GM18520 (cell line): ENCODE results near the gene GLB1L.
A peak's percentile ranks its signal among the peaks of the same experiment; 100 is the strongest.
"Not testable (repeated sequence)": the region's sequence is repeated elsewhere in the genome, so short reads cannot be mapped to it uniquely, and the experiment has no call there.

Experiments
- ATAC-seq: cut with Tn5 transposase; IDR thresholded peaks from one replicate; pipeline ENCODE4 v1.9.1; 2021; ENCODE audit not compliant: unreplicated experiment

The GLB1L gene

DNA sequence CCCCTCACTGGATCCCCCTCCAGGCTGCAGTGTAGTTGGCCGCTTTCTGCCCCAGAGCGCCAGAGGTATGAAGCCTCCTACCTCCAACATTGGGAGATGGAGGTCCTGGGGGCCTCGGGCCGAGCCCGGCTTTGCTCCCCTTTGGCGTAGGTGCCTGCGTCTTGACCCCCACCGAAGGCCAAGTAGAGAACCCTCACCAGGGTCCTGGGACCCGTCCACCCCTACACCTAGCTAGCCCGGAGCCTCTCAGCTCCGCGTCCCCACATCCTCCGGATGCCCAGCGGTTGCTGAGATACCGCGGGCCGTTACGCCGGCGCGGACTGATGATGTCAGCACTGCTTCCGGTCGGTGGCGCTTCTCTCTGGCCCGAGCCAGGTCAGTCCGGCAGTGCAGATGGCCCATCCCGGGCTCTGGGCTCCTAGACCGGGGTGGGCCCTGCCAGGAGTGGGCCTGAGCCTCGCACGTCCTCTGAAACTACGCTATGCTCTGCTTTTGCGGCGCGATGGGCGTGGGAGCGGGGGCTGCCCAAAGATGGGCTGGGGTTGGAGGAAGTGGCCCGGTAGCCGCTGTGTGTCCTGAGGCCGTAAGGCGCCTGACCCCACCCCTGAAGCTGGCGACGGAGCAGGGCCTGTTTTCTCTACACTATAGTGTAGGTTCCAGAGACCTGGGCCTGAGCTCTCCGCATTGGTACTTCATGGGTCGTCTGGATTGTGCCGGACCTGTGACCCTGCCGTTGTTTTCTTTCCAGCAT lies at the start of gene GLB1L, which contains the start of gene STK16:
GLB1L (minus strand) TSS at position 297 of the 751 bp plus-strand sequence. CDS start 1,871 bp downstream, outside the sequence.
STK16 (plus strand) TSS at position 332 of the 751 bp plus-strand sequence. CDS start 521 bp downstream, outside the sequence.
- peak; percentile 68 for ATAC-seq

DNA sequence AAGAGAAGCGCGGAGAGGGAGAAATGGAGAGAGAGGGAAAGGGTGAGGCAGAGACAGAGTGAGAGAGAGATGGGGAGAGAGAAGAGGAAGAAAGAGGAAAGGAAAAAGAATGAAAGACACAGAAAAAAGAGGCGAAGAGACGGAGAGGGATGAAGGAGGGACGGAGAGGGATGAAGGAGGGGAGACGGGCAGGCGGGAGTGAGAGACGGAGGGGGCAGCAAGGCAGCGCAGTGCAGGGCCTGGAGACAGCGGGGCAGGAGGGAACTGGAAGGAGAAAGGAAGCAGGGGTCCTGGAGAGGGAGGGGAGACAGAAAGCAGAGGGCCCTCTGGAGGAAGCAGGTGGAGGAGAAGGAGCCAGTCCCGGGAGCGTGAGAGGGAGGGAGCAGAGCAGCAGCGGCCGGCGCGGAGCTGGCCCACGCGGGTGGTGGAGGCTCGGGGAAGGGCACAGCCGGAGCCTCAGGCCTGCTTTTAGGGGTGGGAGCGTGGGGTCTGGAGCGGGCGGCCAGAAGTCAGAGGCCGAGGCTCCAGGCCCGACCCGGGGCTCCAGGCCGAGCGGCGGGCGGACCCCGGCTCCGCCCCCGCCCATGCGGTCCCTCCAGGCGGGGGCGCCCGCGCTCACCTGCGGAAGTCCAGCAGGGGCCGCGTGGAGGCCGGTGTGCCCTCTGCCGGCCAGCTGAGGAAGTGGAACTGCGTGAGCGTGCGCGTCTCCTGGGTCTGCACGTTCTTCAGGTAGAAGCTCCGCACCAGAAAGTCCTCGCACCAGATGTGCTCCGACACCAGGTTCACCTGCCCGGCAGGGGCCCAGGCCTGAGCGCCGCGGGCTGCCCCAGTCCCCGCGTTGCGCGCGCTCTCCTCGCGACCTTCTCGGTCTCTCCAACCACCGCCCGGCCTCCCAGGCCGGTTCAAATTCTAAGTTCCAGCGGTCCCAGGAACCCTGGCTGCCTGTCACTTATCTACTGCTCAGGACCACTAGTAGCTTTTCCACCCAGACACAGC lies 49.4 kb upstream of the GLB1L start:
- peak; percentile 86 for ATAC-seq

DNA sequence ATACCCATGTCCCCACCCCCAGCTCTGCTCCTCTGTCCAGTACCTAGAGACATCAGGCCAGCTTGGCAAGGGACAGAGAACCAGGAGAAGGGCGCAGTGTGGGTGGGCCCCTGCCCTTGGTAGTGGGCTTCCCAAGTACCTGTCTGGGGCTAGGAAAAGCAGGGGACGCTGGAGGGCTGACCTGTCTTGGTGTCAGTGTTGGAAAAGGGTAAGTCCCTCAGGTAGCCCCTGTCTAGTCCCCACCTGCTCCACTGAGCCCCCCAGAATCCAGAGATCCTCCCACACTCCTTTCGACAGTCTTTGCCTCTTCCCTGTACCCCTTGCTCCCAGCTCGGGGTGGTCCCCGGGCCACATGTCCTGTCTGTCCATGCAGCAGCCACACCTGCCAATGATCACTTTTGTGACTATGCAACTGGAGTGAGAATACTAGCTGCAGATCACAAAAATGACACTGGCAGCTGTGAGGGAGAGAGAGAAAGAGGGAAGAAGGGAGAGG lies 48.5 kb upstream of the GLB1L start:
- no peak for ATAC-seq

DNA sequence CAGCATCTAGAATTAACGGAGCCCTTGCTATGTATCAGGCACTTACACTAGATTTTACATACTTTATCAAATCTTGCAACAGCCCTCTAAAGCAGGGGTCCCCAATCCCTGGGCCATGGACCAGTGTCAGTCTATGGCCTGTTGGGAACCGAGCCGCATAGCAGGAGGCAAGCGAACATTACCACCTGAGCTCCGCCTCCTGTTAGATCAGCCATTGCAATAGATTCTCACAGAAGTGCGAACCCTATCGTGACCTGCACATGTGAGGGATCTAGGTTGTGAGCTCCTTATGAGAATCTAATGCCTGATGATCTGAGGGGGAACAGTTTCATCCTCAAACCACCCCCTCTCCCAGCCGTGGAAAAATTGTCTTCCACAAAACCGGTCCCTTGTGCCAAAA lies 47.4 kb upstream of the GLB1L start:
- no peak for ATAC-seq

DNA sequence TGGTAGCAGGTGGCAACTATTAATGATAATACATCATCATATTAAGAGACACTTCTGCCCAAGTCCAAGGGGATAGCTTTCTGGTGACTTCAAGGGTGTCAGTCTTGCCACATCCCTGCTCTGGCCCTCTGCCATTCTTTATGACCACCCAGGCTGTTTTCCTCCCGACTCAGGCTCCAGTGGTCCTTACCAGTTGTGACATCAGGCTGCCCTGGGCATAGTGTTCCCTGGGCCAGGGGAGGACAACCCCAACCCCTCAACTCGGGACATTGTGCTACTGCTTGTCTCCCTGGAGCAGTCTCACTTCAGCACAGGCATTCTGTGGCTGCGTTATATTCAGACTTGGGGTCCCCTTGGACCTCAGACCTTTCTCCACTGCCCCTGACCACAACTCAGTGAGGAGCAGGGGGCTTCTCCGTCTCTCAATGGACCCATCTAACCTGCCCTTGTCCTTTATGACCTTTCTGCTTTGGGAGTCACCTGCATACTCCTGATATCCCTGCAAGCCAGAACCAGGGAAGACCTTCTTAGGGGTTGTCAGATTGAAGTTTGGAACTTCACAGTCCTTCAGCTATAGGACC lies 46.8 kb upstream of the GLB1L start:
- ATAC-seq = no peak

DNA sequence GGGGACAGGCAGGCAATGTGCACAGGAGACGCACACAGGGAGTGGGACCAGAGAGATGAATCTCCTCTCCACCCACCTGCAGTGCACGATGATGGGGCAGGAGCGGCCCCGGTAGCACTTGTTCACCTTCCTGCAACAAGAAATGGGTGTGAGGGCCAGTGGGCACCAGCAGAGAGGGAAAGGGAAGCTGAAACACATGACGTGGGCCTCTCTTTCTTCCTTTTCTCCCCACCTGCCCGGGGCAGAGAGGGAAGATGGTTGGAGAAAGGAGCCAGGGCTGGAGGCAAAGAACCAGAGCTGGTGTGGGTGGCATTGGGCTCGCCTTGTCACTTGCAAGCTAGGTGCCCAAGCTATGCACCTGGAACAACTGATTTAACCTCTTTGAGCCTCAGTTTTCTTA lies 46.1 kb upstream of the GLB1L start:
- ATAC-seq = no peak

DNA sequence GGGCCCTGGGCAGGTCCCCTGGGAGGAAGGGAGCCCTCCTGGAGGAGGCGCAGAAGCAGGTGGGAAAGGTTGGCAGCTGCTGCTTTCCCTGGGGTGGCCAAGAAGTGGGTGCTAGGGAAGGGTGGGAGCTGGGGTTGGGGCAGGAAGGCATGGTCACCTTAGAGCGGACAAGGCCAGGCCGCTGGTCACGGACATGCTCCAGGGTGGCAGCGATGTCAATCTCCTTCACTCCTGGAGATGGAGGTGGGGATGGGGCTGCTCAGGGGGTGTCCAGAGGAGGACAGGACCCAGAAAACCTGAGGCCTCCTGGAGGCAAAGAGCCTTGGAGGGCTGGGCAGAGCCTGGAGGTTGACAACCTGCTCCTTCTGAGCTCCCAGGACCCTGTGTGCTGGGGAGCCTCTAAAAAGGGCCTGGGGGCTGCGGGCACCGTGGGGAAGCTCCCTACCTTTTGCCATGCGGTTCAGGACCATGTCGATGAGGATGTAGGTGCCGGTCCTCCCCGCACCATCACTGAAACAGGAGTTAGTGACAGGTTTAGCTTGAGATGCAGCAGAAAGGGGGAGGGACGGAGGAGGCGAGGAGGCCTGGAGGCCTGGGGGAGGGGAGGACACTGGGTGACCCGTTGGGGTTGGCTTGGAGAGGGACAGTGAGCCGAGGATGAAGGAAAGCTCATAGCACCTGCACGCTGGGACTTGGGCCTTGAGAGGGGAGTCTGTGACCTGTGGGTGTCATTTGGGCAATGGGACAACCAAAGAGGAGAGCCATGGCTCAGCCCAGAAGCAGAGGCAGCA lies 45.3 kb upstream of the GLB1L start:
- no peak for ATAC-seq

DNA sequence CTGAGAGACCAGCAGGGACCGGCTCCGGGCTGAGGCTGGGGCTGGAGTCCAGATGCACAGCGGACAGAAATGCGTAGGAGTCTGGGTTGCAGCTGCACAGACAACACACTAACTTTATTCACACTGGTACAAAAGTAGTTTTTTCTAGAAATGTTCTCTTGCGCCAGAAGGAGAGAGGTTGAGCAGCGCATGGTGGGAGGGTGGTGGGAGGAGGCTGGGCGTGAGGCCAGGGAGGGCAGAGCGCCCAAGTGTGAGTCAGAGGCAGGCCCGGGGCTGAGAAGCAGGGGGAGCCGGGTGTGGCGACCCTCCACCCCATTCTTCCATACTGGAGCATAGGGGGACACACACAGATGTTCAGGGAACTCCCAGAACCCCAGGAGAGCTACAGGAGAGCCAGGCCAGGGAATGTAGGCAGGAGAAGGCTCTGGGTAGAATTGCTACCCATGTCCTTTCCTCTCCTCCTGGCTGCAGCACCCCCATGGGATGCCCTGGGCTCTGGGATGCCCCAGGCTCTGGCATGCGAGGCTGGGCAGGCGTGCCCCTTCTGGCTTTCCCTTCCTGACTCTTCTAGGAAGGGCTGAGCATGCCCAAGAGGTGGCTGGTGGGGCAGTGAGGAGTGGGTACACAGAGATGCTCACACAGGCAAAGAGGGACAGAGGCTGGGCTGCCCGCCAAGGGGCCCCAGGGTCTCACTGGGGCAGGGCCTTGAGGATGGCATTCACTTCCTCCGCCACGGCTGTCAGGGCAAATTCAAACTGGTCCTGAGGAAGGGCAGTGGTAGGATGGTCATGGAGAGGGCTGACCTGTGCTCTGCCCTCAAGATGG lies 44.5 kb upstream of the GLB1L start:
- no peak for ATAC-seq

DNA sequence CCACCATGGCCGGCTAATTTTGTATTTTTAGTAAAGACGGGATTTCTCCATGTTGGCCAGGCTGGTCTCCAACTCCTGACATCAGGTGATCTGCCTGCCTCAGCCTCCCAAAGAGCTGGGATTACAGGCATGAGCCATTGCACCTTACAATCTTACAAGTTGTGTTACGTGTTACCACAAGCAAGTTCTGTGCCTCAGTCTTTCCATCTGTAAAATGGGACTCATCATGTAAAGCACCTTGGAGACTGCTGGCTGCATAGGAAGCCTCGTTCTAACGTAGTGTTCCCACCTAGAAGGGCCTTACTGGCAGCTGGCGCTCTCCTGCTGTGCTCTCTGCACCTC lies 43.9 kb upstream of the GLB1L start:
- ATAC-seq = no peak

DNA sequence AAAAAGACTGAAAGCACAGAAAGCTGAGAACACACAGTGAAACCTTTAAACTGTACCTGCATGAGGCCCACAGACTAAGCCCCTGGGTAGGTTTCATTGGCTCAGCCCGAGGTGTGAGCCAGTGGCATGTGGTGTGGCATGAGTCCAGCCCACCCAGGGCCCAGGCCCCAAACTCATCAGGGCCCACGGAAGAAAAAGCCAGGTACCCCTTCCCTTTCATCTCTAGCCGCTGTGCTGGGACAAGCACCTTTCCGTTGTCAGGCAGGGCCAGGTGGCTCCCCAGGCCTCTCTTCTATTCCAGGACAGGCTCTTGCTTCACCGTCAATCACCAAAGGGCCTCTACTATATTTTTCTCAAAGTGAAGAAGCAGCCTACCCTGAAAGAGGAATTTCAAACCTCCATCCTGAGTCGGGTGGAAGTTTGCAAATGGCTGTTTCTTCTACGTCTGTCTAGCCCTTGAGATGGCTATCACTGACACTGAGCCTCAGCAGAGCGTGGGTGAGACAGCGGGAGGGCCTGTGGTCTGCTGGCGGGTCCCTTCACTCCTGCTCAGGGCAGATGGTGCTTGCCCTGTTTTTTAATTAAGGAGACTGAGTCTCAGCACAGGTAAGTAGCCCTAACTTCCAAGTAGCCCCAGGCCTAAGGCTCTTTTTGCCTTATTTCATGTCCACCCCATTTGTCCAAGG lies 42.5 kb upstream of the GLB1L start:
- ATAC-seq = no peak

DNA sequence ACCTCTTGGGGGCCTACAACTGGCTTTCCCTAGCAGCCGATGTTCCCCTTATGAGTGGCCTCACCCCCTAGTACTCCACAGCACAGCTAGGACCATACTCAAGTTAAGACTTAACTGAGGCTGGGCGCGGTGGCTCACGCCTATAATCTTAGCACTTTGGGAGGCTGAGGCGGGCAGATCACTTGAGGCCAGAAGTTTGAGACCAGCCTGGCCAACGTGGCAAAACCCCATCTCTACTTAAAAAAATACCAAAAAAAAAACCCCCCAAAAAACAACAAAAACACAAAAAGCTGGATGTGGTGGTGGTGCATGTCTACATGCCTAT lies 41.8 kb upstream of the GLB1L start:
- not testable (repeated sequence) for ATAC-seq

DNA sequence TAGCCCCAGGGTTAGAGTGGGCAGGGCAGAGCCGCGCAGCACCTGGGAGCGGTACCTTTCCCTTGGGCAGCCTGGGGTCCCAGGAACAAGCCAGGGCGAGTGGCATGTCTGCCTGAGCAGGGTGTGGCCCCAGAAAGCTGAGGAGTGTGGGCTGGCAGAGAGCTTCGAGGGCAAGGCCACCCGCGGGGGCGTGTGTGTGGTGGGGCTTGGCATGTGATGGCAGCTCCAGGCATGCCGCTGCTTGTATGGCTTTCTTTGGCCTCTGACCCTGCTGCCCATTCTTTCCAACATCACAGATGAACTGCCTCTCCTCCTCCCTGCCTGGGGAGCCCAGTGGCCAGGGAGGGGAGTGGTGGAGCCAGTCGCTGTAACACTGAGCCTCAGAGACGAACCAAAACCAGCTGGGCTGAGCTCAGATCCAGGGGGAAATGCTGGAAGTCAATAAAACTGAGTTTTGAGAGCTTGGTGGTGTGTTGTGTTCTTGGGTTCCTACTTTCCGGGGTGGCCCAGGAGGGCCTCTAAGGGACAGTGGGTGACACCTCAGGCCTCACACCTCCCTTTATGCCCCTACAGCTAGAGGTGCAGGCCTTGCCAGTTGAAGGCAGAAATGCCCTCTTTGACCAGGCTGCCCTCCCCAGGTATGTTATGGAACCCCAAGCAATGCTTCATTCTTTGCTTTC lies 41.3 kb upstream of the GLB1L start:
- no peak for ATAC-seq

DNA sequence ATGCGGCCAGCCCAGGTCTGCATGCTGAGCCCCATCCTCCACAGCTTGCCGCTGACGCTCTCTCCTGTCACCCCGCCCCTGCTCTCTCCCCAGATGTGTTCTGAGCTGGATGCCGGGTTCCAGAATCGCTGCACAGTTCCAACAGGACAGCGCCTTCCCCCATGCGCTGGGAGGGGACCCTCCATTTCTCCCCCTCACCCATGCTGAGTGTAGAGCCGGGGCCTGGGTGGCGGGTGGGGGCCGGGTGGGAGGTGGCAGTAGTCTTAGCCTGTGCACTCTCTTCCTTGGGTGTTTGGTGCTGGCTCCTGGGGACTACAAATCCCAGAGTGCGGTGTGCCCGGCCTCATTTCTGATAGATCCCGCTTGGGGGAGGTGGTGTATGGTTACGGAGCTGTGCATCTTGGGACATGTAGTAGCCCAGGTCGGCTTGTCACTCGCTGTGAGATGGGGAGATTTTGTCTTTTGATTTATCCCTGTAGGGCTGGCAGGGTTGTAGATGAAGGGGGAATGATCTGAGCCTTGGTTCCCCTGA lies 40.7 kb upstream of the GLB1L start:
- no peak for ATAC-seq

DNA sequence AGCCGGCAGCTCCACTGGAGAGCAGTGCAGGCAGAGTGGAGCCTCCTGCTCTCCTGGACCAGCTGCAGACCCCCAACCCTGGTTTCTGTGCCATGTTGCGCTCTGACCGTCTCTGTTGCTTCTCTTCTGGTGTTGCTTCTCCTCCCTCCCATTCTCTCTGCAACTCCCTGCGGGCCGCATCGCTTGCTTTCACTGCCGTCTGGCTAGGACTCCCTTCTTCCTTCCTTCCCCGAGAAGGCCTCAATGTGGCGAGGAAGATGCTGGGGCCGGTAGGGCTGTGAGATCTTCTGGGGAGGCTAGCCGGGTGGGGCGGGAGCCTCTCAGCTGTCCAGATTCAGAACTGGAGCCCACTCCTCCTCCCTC lies 40.1 kb upstream of the GLB1L start:
- ATAC-seq = no peak

DNA sequence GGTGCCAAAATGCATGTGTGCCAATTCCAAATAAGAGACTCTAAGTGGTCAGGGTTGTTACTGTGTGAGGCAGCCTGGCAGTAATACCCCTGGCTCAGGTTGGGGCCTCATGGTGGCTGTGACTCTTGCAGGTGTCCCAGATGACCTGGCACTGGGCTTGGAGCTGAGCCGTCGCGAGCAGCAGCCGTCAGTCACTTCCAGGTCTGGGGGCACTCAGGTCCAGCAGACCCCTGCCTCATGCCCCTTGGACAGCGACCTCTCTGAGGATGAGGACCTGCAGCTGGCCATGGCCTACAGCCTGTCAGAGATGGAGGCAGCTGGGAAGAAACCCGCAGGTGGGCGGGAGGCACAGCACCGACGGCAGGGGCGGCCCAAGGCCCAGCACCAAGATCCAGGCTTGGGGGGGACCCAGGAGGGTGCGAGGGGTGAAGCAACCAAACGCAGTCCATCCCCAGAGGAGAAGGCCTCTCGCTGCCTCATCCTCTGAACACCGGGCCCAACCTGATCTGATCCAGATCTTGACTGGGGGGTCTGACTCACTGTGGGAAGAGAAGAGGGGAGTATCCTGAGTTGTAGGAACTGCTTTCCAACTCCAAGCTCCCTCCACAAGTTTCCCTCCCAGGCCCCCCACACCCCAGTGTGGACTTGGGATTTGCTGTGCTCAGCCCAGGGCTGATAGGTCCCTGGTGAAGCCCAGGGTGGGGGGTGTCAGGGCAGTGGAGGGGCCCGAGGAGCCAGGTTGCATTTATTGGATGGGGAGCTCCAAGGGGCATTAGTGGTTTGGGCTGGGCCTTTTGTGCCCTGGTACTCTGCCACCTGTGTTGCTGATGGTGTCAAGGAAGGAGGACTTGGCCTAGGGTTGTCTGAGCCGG lies 39.5 kb upstream of the GLB1L start:
- no peak for ATAC-seq

DNA sequence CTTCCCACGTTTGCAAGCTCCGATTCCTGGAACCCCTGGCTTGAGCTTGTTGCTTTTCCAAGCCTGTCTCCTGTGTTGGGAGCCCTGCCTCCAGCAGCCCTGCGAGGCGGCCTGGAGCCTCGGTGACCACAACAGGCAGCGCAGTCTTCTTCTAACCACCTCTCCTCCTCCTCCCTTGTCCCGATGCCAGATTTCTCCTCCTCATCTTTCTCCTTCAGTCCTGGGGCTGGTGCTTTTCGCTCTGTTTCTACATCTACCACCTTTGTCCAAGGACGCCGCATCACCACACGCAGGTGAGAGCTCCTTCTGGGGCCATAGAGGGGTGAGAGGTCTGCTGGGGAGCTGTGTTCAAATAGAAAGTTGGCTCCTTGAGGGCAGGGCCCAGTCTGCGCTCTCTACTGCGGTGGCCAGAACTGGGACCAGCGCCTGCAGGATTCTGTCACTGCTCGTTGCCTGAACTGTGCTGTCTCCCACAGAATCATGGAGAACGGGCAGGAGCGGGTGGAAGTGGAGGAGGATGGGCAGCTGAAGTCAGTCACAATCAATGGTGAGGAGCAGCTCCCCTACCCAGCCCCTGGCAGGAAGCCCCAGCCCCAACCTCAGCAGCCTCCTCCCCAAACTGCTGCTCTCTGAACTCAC lies 37.8 kb upstream of the GLB1L start:
- ATAC-seq = no peak

DNA sequence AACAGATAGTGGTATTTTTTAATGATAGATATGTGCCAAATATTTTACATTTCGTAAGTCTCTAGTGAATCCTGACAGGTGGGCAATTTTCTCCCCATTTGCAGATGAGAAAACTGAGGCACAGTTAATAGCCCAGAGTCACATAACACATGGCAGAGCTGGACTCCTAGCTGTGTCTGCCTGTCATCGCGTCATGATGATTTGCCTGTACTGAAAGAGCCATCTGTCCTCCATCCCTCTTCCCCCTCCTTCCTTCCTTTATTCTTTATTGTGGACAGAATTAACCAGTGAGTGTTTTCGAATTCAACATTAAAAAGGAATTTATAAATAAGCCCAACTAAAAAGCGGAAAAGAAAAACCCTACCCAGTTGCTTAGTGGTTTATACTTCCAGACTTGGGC lies 37.1 kb upstream of the GLB1L start:
- ATAC-seq = no peak
